Upper lobe of right lung (tissue), 1 donor: ENCODE results near the gene MED12L. TPM values are rescaled to one million over a fixed set of nuclear protein-coding genes. Genes with fewer than 3 reads are reported as not detected.

ENCODE experiments used
- ATAC-seq: fragments of 200-7000 bp; cut with Tn5 transposase; one replicate; pipeline ENCODE4 v1.9.1; 2020; ENCODE audit warnings: mild to moderate bottlenecking, moderate library complexity
- DNase-seq: peaks from one replicate; pipeline ENCODE4 v3.0.0-alpha.2; 2020
- H3K27ac ChIP-seq: fragments of 200-600 bp; one replicate; pipeline ENCODE4 v1.8.0; 2022
- H3K27me3 ChIP-seq: fragments of 200-600 bp; one replicate; pipeline ENCODE4 v1.8.0; 2022; ENCODE audit warnings: mild to moderate bottlenecking
- H3K36me3 ChIP-seq: fragments of 200-600 bp; one replicate; pipeline ENCODE4 v1.8.0; 2022
- H3K4me1 ChIP-seq: fragments of 200-600 bp; one replicate; pipeline ENCODE4 v1.8.0; 2022
- H3K4me3 ChIP-seq: fragments of 200-600 bp; one replicate; pipeline ENCODE4 v1.8.0; 2022; ENCODE audit warnings: mild to moderate bottlenecking
- H3K9me3 ChIP-seq: fragments of 200-600 bp; one replicate; pipeline ENCODE4 v1.8.0; 2022
- intact Hi-C: fragments of 100-400 bp; cut with DNase I; formaldehyde crosslinking; loops from one replicate; pipeline ENCODE4 v1.11.0; 2022
- long read RNA-seq: library from polyadenylated mRNA; unstranded; transcript quantifications from one replicate; pipeline ENCODE4 v2.0.0, GENCODE V29; 2021
- total RNA-seq: library from RNA; stranded (reverse); fragmentation: NEBNext Ultra II Directional; extraction: Animal tissue kit (Norgen Biotek cat#: 25700); gene quantifications from one replicate; pipeline ENCODE4 v1.2.1, GENCODE V29; 2021
- TF ChIP-seq, protein P1 (sequence below): fragments of 200-600 bp; IDR thresholded peaks from one replicate; pipeline ENCODE4 v1.8.0; 2022; ENCODE audit warnings: antibody characterized with exemption
- donor health status: DM: no; HTN: yes; CAD: no; lungs with severe emphysema.

Gene MED12L, protein sequence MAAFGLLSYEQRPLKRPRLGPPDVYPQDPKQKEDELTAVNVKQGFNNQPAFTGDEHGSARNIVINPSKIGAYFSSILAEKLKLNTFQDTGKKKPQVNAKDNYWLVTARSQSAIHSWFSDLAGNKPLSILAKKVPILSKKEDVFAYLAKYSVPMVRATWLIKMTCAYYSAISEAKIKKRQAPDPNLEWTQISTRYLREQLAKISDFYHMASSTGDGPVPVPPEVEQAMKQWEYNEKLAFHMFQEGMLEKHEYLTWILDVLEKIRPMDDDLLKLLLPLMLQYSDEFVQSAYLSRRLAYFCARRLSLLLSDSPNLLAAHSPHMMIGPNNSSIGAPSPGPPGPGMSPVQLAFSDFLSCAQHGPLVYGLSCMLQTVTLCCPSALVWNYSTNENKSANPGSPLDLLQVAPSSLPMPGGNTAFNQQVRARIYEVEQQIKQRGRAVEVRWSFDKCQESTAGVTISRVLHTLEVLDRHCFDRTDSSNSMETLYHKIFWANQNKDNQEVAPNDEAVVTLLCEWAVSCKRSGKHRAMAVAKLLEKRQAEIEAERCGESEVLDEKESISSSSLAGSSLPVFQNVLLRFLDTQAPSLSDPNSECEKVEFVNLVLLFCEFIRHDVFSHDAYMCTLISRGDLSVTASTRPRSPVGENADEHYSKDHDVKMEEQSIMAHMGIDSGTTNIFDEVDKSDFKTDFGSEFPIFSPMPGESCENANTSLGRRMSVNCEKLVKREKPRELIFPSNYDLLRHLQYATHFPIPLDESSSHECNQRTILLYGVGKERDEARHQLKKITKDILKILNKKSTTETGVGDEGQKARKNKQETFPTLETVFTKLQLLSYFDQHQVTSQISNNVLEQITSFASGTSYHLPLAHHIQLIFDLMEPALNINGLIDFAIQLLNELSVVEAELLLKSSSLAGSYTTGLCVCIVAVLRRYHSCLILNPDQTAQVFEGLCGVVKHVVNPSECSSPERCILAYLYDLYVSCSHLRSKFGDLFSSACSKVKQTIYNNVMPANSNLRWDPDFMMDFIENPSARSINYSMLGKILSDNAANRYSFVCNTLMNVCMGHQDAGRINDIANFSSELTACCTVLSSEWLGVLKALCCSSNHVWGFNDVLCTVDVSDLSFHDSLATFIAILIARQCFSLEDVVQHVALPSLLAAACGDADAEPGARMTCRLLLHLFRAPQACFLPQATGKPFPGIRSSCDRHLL (N-terminal part only)
- 0.69 TPM for total RNA-seq
- long read RNA-seq, partial matches to known transcripts = 0 of 5 reads
- long read RNA-seq, other reads (novel, unspliced or antisense) = 5 of 5 reads

GRCh38 chr3:151085227-151085888 is at the start of gene MED12L:
Gene MED12L, plus strand, starts transcription at chr3:151085664. Its CDS starts 1,263 bp downstream, at chr3:151086927.
- H3K27ac ChIP-seq = no peak within 1 kb of the TSS

DNA sequence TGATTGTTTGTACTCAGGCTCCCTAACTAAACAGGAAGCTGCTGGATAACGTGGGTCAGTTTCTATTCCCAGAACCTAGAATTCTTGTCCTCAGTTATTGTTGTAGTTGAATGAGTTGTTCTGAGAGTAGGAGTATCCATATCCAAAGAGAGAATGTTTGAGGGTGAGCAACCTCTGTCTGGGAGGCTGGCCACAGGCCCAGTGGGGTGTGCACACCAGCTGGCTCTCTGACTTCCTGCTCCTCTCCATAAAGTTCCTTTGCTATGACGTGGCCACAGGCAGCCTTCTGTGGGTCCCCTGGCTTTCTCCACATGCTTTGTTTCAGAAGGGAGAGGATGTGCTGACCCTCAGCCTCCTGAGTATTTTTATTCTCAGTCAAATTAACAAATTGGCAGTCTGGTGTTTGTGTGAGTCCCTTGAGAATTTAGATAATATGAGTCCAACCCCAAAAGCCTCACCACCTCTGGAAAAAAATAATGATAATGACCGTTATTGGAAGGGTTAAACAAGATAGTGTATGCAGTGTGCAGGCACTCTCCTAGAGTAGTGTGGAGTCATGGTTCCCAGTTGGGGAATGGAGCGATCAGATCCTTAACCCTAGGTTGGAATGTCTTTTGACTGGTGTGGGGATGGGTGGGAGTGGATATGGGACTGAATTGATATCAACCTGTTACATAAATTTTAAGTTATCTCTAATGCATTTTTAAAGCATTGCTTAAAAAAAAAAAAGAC is 47.6 kb upstream of the MED12L start:
- Histone ChIP-seq H3K4me1 (no peaks in the 10 kb centered on the region), H3K36me3 (no peaks in the 10 kb centered on the region), H3K27ac (no peak overlapping the region), H3K27me3 (no peaks in the 10 kb centered on the region), H3K9me3 (no peaks in the 10 kb centered on the region), H3K4me3 (no peak overlapping the region)
- no peak for DNase-seq
- ATAC-seq = no peak
- TF ChIP-seq, protein P1, sequence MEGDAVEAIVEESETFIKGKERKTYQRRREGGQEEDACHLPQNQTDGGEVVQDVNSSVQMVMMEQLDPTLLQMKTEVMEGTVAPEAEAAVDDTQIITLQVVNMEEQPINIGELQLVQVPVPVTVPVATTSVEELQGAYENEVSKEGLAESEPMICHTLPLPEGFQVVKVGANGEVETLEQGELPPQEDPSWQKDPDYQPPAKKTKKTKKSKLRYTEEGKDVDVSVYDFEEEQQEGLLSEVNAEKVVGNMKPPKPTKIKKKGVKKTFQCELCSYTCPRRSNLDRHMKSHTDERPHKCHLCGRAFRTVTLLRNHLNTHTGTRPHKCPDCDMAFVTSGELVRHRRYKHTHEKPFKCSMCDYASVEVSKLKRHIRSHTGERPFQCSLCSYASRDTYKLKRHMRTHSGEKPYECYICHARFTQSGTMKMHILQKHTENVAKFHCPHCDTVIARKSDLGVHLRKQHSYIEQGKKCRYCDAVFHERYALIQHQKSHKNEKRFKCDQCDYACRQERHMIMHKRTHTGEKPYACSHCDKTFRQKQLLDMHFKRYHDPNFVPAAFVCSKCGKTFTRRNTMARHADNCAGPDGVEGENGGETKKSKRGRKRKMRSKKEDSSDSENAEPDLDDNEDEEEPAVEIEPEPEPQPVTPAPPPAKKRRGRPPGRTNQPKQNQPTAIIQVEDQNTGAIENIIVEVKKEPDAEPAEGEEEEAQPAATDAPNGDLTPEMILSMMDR = no peak
- intact Hi-C loops = no loop called here

More at GRCh38 chr3:151085227-151085888, at the start of gene MED12L:
- Histone ChIP-seq H3K36me3 (no peaks in the 10 kb centered on the region), H3K9me3 (no peaks in the 10 kb centered on the region), H3K4me1 (peaks cover 10% of the 10 kb centered on the region), H3K27me3 (peaks cover 43% of the 10 kb centered on the region), H3K4me3 (peak within 1 kb of the TSS; percentile 61)
- TF ChIP-seq, protein P1 = no peak
- ATAC-seq = peak; percentile 93
- intact Hi-C loops = no loop called here
- DNase-seq = peak; percentile 88

GRCh38 chr3:151044706-151045105 is 40.8 kb upstream of the MED12L start:
- no peak for DNase-seq
- intact Hi-C loops = no loop called here
- no peaks in the 10 kb centered on the region for H3K36me3 ChIP-seq
- no peaks in the 10 kb centered on the region for H3K4me1 ChIP-seq
- no peak overlapping the region for H3K27ac ChIP-seq
- no peaks in the 10 kb centered on the region for H3K27me3 ChIP-seq
- TF ChIP-seq, protein P1 = no peak
- H3K9me3 ChIP-seq = no peaks in the 10 kb centered on the region
- no peak for ATAC-seq
- H3K4me3 ChIP-seq = no peak overlapping the region

DNA sequence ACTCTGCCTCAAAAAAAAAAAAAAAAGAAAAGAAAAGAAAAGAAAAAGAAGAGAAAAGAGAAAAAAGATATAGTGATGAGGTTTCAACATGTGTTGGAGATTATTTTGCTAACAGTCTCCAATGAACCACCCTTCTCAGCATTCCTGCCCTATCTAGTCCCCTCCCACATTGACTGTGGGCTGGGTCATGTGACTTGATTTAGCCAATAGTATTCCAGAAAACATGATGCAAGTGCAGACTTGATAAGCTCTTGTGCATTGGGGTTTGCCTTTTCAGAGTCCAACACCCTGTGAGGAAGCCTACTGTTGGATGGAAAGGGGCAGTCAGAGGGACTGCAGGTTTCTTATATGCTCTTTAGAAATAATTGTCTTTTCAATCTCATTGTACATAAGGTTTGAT is 37.8 kb upstream of the MED12L start:
- Histone ChIP-seq H3K27ac (no peak overlapping the region), H3K4me3 (no peak overlapping the region), H3K9me3 (no peaks in the 10 kb centered on the region), H3K4me1 (no peaks in the 10 kb centered on the region), H3K36me3 (no peaks in the 10 kb centered on the region), H3K27me3 (no peaks in the 10 kb centered on the region)
- no peak for ATAC-seq
- TF ChIP-seq, protein P1 = no peak
- intact Hi-C loops = no loop called here
- DNase-seq = no peak
